IMR-90 (cell line): ENCODE measurements around the gene MIA2. TPM values are rescaled to one million over a fixed set of nuclear protein-coding genes. Genes with fewer than 3 reads are reported as not detected.
"Not testable (repeated sequence)": the region's sequence is repeated elsewhere in the genome, so short reads cannot be mapped to it uniquely, and the experiment has no call there.

Experiments
- ATAC-seq: fragments of 200-7000 bp; cut with Tn5 transposase; 2 replicates; pipeline ENCODE4 v1.9.1; 2020; ENCODE audit warnings: low read depth, mild to moderate bottlenecking, moderate library complexity
- BruUV-seq: library from RNA; stranded (reverse); fragments of 400-500 nt; replicated peaks from 2 replicates; lab custom pipeline; 2021; lab: Mats Ljungman, UMichigan
- CTCF ChIA-PET: fragments of 300-600 bp; formaldehyde crosslinking; extraction: SDS; loops from one replicate; lab custom pipeline; 2021; ENCODE audit warnings: antibody characterized with exemption; lab: Yijun Ruan, JAX
- POLR2A ChIA-PET: fragments of 300-600 bp; sonication (Branson Sonifier 250); formaldehyde crosslinking; loops from one replicate; lab custom pipeline; 2022; ENCODE audit warnings: antibody characterized with exemption; ENCODE audit not compliant: unreplicated experiment; lab: Charles Lee
- DNase-seq: peaks from one replicate; pipeline ENCODE4 v3.0.0; 2013
- H2AFZ ChIP-seq: replicated peaks from 2 replicates; pipeline ENCODE3; 2013; ENCODE audit warnings: low read length, mild to moderate bottlenecking; ENCODE audit not compliant: poor library complexity
- H2AK5ac ChIP-seq: 2 replicates; pipeline ENCODE4 v1.6.1; 2013; ENCODE audit warnings: low read depth, low read length, inconsistent platforms
- H2AK9ac ChIP-seq: replicated peaks from 2 replicates; pipeline ENCODE3; 2013; ENCODE audit warnings: mild to moderate bottlenecking, low read depth, low read length, moderate library complexity; ENCODE audit not compliant: poor library complexity
- H2BK120ac ChIP-seq: 2 replicates; pipeline ENCODE4 v1.6.1; 2013; ENCODE audit warnings: low read depth, low read length, inconsistent platforms
- H2BK15ac ChIP-seq: 3 replicates; pipeline ENCODE4 v1.6.1; 2013; ENCODE audit warnings: low read depth, low read length, inconsistent platforms
- H2BK20ac ChIP-seq: 2 replicates; pipeline ENCODE4 v1.6.1; 2013; ENCODE audit warnings: low read depth, mild to moderate bottlenecking, inconsistent platforms, low read length, moderate library complexity
- H2BK5ac ChIP-seq: 2 replicates; pipeline ENCODE4 v1.6.1; 2013; ENCODE audit warnings: mild to moderate bottlenecking, low read depth, low read length, inconsistent platforms; ENCODE audit not compliant: poor library complexity, severe bottlenecking
- H3K14ac ChIP-seq: replicated peaks from 2 replicates; pipeline ENCODE4 v1.6.1; 2013; ENCODE audit warnings: low read depth, low read length, inconsistent platforms
- H3K18ac ChIP-seq: 2 replicates; pipeline ENCODE4 v1.6.1; 2013; ENCODE audit warnings: low read depth, low read length, control low read depth
- H3K23ac ChIP-seq: 2 replicates; pipeline ENCODE4 v1.6.1; 2013; ENCODE audit warnings: low read depth, low read length, inconsistent platforms
- H3K27ac ChIP-seq: 2 replicates; pipeline ENCODE4 v1.5.1; 2013; ENCODE audit warnings: mild to moderate bottlenecking, control low read depth, low read length; ENCODE audit not compliant: insufficient read depth
- H3K27me3 ChIP-seq: 2 replicates; pipeline ENCODE4 v1.6.1; 2013; ENCODE audit warnings: low read length; ENCODE audit not compliant: control insufficient read depth, insufficient read depth
- H3K36me3 ChIP-seq: 2 replicates; pipeline ENCODE4 v1.6.1; 2013; ENCODE audit warnings: low read length, mixed read lengths; ENCODE audit not compliant: control insufficient read depth, insufficient read depth
- H3K4ac ChIP-seq: 2 replicates; pipeline ENCODE4 v1.6.1; 2013; ENCODE audit warnings: low read depth, low read length, inconsistent platforms
- H3K4me1 ChIP-seq: 2 replicates; pipeline ENCODE4 v1.6.1; 2013; ENCODE audit warnings: low read length, mixed read lengths; ENCODE audit not compliant: control insufficient read depth, insufficient read depth
- H3K4me2 ChIP-seq: 2 replicates; pipeline ENCODE4 v1.6.1; 2013; ENCODE audit warnings: low read depth, mild to moderate bottlenecking, control low read depth, low read length, moderate library complexity
- H3K4me3 ChIP-seq: 2 replicates; pipeline ENCODE4 v1.5.1; 2013; ENCODE audit warnings: low read depth, mild to moderate bottlenecking, control low read depth, low read length, moderate library complexity; ENCODE audit not compliant: insufficient read depth
- H3K56ac ChIP-seq: 2 replicates; pipeline ENCODE4 v1.6.1; 2013; ENCODE audit warnings: low read length, inconsistent platforms; ENCODE audit not compliant: insufficient read depth; ENCODE audit errors: extremely low read depth
- H3K79me1 ChIP-seq, 2 experiments: 2 replicates each; pipeline ENCODE4 v1.6.1; 2013; ENCODE audit warnings: low read length in 2 of 2, inconsistent platforms in 1 of 2, low read depth in 1 of 2
- H3K9ac ChIP-seq: 2 replicates; pipeline ENCODE4 v1.6.1; 2013; ENCODE audit warnings: low read depth, low read length, control low read depth
- H3K9me1 ChIP-seq: 2 replicates; pipeline ENCODE4 v1.6.1; 2013; ENCODE audit warnings: low read length, inconsistent platforms; ENCODE audit not compliant: insufficient read depth
- H3K9me3 ChIP-seq: 2 replicates; pipeline ENCODE4 v1.6.1; 2013; ENCODE audit warnings: low read length; ENCODE audit not compliant: control insufficient read depth, insufficient read depth
- H4K20me1 ChIP-seq: 2 replicates; pipeline ENCODE4 v1.6.1; 2013; ENCODE audit warnings: low read length, inconsistent platforms; ENCODE audit not compliant: insufficient read depth
- H4K5ac ChIP-seq: 2 replicates; pipeline ENCODE4 v1.6.1; 2013; ENCODE audit warnings: mild to moderate bottlenecking, low read depth, low read length, control low read depth
- H4K8ac ChIP-seq, 2 experiments: 2 replicates each; pipeline ENCODE4 v1.6.1; 2013; ENCODE audit warnings: low read depth in 2 of 2, low read length in 2 of 2, control low read depth in 1 of 2, inconsistent platforms in 1 of 2
- H4K91ac ChIP-seq: 2 replicates; pipeline ENCODE4 v1.6.1; 2013; ENCODE audit warnings: low read depth, low read length, inconsistent platforms; ENCODE audit not compliant: insufficient read depth
- CEBPB ChIP-seq: IDR thresholded peaks from 2 replicates; pipeline ENCODE4 v1.6.1; 2012; ENCODE audit warnings: low read depth, low read length, improper control_type of control experiment
- NFE2L2 ChIP-seq: fragments of 150-350 bp; IDR thresholded peaks from 2 replicates; pipeline ENCODE4 v1.6.1; 2016; ENCODE audit warnings: low read depth, mild to moderate bottlenecking, low read length
- POLR2A ChIP-seq: IDR thresholded peaks from 2 replicates; pipeline ENCODE4 v1.6.1; 2012; ENCODE audit warnings: mild to moderate bottlenecking, low read depth, low read length
- RCOR1 ChIP-seq: IDR thresholded peaks from 2 replicates; pipeline ENCODE4 v1.6.1; 2012; ENCODE audit warnings: mild to moderate bottlenecking, low read length, improper control_type of control experiment; ENCODE audit not compliant: insufficient replicate concordance
- RFX5 ChIP-seq: IDR thresholded peaks from 2 replicates; pipeline ENCODE4 v1.8.0; 2012; ENCODE audit warnings: low read depth, mild to moderate bottlenecking, low read length, moderate library complexity
- WGBS, 2 experiments: methylation state at CpG; one replicate each; pipeline versions ENCODE4 v1.1.5 to v1.1.7; 2013; ENCODE audit warnings: missing lambda C conversion rate in 2 of 2; ENCODE audit not compliant: insufficient read length in 1 of 2; ENCODE audit errors: extremely low coverage in 2 of 2; 5-methylcytosine and 5-hydroxymethylcytosine counted together
- dilution Hi-C: fragments of 300-500 bp; cut with HindIII; formaldehyde crosslinking; loops from one replicate; pipeline ENCODE4 v1.14.3; 2018; ENCODE audit warnings: low sequenced_read_pairs; ENCODE audit not compliant: unreplicated experiment
- in situ Hi-C: fragments of 300-500 bp; cut with MboI; formaldehyde crosslinking; loops from 3 replicates; pipeline ENCODE4 v1.14.3; 2019; ENCODE audit warnings: low sequenced_read_pairs, inconsistent platforms, mixed read lengths
- intact Hi-C: fragments of 100-400 bp; cut with micrococcal nuclease; formaldehyde crosslinking; loops from 2 replicates; pipeline ENCODE4 v1.10.0; 2022
- polyA plus RNA-seq, 3 experiments: library from polyadenylated mRNA; depleted of rRNA; stranded (reverse); fragments of >200 nt; gene quantifications; 2 replicates each; pipeline ENCODE4 v1.2.3, GENCODE V29; 2012; ENCODE audit warnings: low replicate concordance in 1 of 3
- total RNA-seq: library from RNA; depleted of rRNA; stranded (reverse); fragments of >200 nt; gene quantifications from 2 replicates; pipeline ENCODE4 v1.2.3, GENCODE V29; 2012
- TF ChIP-seq, protein P1 (sequence below): conservative IDR thresholded peaks from 2 replicates; pipeline ENCODE4 v1.5.1; 2012; ENCODE audit warnings: mild to moderate bottlenecking, low read depth, low read length, improper control_type of control experiment

The MIA2 gene
- total and polyA plus RNA-seq, 2 of the 4 experiments (the other 2 are of a cell fraction): 3.9 to 6.8 TPM

DNA sequence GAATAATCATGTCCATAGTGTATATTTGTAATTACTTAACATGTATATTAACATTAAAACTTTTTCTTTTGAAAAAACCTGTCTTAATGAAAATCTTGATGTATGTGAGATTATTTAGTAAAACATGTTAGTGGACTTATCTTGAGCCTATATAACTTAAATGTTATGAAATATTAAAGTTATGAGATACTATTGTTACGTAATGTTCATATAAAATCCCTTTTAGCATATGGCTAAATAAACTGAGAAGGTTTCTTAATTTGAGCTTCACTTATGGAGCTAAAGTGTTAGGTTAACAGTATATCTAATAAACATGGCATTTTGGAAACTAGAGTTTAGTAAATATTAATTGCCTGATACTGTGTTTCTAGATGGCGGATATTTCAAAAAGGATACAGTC is 59.9 kb downstream of the MIA2 start:
- H2BK15ac ChIP-seq: no peak overlapping the region
- H3K4ac ChIP-seq: no peak overlapping the region
- H4K5ac ChIP-seq: no peak overlapping the region
- H3K4me3 ChIP-seq: no peak overlapping the region
- no peak overlapping the region for H2BK120ac ChIP-seq
- no peaks in the 10 kb centered on the region for H3K4me1 ChIP-seq
- no peak overlapping the region for H3K9ac ChIP-seq
- intact Hi-C loops: no loop called here
- in situ Hi-C loops: no loop called here
- H3K56ac ChIP-seq: no peak overlapping the region
- no peak overlapping the region for H3K14ac ChIP-seq
- H2AK5ac ChIP-seq: no peak overlapping the region
- no peak overlapping the region for H2AK9ac ChIP-seq
- ATAC-seq: no peak
- no peaks in the 10 kb centered on the region for H3K9me3 ChIP-seq
- peaks cover 4% of the 10 kb centered on the region in 2 experiments; a peak in 1 of 4 replicates for H3K79me1 ChIP-seq
- no peak overlapping the region for H2BK20ac ChIP-seq
- H3K9me1 ChIP-seq: no peaks in the 10 kb centered on the region
- H3K4me2 ChIP-seq: no peak overlapping the region
- BruUV-seq: no TSS peak
- ChIA-PET POLR2A (no interaction called here), CTCF (interaction anchor here (0.6 to 0.7 kb wide), 2 partner anchors 15 to 74 kb away, joined by 4 to 6 read pairs; no protein-coding TSS in a partner anchor)
- no peak overlapping the region for H3K23ac ChIP-seq
- no peaks in the 10 kb centered on the region for H3K27me3 ChIP-seq
- peaks cover 12% of the 10 kb centered on the region for H3K36me3 ChIP-seq
- no peak overlapping the region for H3K27ac ChIP-seq
- WGBS, 2 experiments: no CpG with 5 or more reads among the region's 2 CpGs
- H2BK5ac ChIP-seq: no peak overlapping the region
- no peaks in the 10 kb centered on the region for H4K20me1 ChIP-seq
- TF ChIP-seq POLR2A: no peak
- TF ChIP-seq, protein P1, sequence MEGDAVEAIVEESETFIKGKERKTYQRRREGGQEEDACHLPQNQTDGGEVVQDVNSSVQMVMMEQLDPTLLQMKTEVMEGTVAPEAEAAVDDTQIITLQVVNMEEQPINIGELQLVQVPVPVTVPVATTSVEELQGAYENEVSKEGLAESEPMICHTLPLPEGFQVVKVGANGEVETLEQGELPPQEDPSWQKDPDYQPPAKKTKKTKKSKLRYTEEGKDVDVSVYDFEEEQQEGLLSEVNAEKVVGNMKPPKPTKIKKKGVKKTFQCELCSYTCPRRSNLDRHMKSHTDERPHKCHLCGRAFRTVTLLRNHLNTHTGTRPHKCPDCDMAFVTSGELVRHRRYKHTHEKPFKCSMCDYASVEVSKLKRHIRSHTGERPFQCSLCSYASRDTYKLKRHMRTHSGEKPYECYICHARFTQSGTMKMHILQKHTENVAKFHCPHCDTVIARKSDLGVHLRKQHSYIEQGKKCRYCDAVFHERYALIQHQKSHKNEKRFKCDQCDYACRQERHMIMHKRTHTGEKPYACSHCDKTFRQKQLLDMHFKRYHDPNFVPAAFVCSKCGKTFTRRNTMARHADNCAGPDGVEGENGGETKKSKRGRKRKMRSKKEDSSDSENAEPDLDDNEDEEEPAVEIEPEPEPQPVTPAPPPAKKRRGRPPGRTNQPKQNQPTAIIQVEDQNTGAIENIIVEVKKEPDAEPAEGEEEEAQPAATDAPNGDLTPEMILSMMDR: no peak
- no peak for TF ChIP-seq RCOR1
- TF ChIP-seq CEBPB: peak; percentile 56; the same call in 1 of the 2 replicates
- no peak for TF ChIP-seq NFE2L2
- TF ChIP-seq RFX5: no peak
- dilution Hi-C loops: no loop called here
- H4K8ac ChIP-seq: no peak overlapping the region
- no peak overlapping the region for H4K91ac ChIP-seq
- no peak overlapping the region for H2AFZ ChIP-seq
- no peak overlapping the region for H3K18ac ChIP-seq
- no peak for DNase-seq

DNA sequence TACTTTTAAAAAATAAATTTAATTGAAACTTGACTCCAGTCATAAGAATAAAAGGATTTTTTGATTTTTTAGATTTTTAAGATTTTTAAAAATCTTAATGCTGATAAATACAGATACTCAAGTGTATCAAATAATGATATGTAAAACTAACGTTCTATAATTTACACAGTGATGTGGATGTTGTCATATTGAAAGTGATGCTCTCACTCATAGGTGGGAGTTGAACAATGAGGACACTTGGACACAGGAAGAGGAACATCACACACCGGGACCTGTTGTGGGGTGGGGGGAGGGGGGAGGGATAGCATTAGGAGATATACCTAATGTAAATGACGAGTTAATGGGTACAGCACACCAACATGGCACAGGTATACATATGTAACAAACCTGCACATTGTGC is 66.7 kb downstream of the MIA2 start:
- H3K4me3 ChIP-seq, H2BK15ac ChIP-seq, intact Hi-C loops, H3K9me1 ChIP-seq, H3K79me1 ChIP-seq, H2AK5ac ChIP-seq, H2BK5ac ChIP-seq, H2AK9ac ChIP-seq, H3K23ac ChIP-seq, H3K4me2 ChIP-seq, DNase-seq, H3K9ac ChIP-seq, H2AFZ ChIP-seq, H3K9me3 ChIP-seq, ATAC-seq, H4K91ac ChIP-seq, H4K8ac ChIP-seq, H4K5ac ChIP-seq, CTCF ChIA-PET, dilution Hi-C loops, H3K18ac ChIP-seq, H4K20me1 ChIP-seq, in situ Hi-C loops, H2BK120ac ChIP-seq, H3K4me1 ChIP-seq, H3K4ac ChIP-seq, POLR2A ChIA-PET, H3K56ac ChIP-seq, H3K14ac ChIP-seq, H3K27me3 ChIP-seq, BruUV-seq, H2BK20ac ChIP-seq, H3K27ac ChIP-seq: not testable (repeated sequence)
- no CpG with 5 or more reads among the region's 3 CpGs for WGBS, 2 experiments
- peaks cover 17% of the 10 kb centered on the region for H3K36me3 ChIP-seq
